Suprapubic skin (tissue), 4 donors: ENCODE data around the gene GRK5.

ENCODE experiments used
- CTCF ChIP-seq, 2 donors: fragments of 200-600 bp in 1 of 2; fragments of 450-650 bp in 1 of 2; sonication (generic) in 1 of 2; IDR thresholded peaks; one replicate each; pipeline ENCODE4 v1.5.1; 2016 to 2019; ENCODE audit warnings: antibody characterized with exemption in 2 of 2, mild to moderate bottlenecking in 1 of 2, moderate library complexity in 1 of 2
- EP300 ChIP-seq: sonication (generic); formaldehyde crosslinking; IDR thresholded peaks from one replicate; pipeline ENCODE4 v1.6.1; 2017; ENCODE audit warnings: antibody characterized with exemption
- POLR2A ChIP-seq, 2 donors: fragments of 450-650 bp; IDR thresholded peaks; one replicate each; pipeline ENCODE4 v1.6.1; 2017; ENCODE audit warnings: antibody characterized with exemption in 2 of 2, mild to moderate bottlenecking in 2 of 2, moderate library complexity in 2 of 2
- POLR2AphosphoS5 ChIP-seq, 3 donors: sonication (generic); formaldehyde crosslinking; IDR thresholded peaks; one replicate each; pipeline ENCODE4 v1.6.1; 2017; ENCODE audit warnings: antibody characterized with exemption in 3 of 3

GRCh38 chr10:119423510-119424257 is 216.3 kb downstream of the GRK5 start:
- no peak for TF ChIP-seq CTCF (IDR thresholded peaks at IDR 0.05)
- TF ChIP-seq POLR2AphosphoS5 (IDR thresholded peaks at IDR 0.05) = no peak
- no peak for TF ChIP-seq POLR2A (IDR thresholded peaks at IDR 0.05)
- no peak for TF ChIP-seq EP300
